Activated T-helper 9 cell treated with anti-CD3 and anti-CD28 coated beads, Interleukin-2, amount 50 U/mL, for 16 hours (primary cell): ENCODE measurements around the gene RANGRF.
A peak's percentile ranks its signal among the peaks of the same experiment; 100 is the strongest.
"Not testable (repeated sequence)": the region's sequence is repeated elsewhere in the genome, so short reads cannot be mapped to it uniquely, and the experiment has no call there.

Experiments used
- DNase-seq: peaks from one replicate; pipeline ENCODE4 v3.0.0-alpha.2; 2020; ENCODE audit warnings: low read depth

RANGRF gene

DNA sequence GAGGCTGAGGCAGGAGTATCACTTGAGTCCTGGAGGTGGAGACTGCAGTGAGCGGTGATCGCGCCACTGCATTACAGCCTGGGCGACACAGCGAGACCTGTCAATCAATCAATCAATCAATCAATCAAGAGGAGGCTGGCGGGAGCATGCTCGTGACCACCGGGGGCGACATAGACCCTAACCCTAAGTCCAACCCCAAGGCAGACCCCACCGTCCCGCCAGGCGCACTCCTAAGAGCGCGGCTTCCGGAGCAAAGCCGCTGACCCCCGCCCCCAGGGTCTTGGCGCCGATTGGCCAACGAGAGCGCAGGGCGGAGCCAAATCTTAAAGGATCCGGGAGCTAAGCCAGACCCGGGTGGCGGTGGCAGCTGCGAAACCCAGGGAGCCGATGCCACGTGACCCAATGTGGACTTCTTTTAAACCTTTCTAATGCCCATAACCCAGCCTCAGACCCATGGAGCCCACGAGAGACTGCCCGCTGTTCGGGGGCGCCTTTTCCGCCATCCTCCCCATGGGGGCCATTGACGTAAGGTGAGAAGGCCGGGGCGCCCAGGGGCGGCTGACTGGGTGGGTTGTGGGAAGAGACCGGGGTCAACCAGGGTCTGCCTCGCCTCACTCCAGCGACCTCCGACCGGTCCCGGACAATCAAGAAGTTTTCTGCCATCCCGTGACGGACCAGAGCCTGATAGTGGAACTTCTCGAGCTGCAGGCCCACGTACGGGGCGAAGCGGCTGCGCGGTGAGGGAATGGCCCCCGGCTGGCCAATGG is at the start of gene RANGRF:
RANGRF (plus strand) TSS at position 335 of the 767 bp plus-strand sequence; CDS start at position 454, 119 bp downstream.
- DNase-seq, result peak; percentile 76

DNA sequence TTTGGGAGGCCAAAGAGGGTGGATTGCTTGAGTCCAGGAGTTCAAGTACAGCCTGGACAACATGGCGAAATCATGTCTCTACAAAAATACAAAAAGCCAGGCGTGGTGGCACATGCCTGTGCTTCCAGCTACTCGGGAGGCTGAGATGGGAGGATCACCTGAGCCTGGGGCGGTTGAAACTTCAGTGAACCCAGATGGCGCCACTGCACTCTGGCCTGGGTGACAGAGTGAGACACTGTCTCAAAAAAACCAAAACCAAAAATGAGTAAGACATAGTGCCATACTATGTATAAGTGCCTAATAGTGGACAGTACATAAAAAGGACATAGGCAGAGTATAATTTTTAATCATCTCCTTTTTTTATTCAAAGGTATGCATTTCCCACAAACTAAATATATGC is 44.6 kb upstream of the RANGRF start:
- no peak for DNase-seq

GRCh38 chr17:8244768-8245167 is 43.7 kb upstream of the RANGRF start:
- DNase-seq, result no peak

DNA sequence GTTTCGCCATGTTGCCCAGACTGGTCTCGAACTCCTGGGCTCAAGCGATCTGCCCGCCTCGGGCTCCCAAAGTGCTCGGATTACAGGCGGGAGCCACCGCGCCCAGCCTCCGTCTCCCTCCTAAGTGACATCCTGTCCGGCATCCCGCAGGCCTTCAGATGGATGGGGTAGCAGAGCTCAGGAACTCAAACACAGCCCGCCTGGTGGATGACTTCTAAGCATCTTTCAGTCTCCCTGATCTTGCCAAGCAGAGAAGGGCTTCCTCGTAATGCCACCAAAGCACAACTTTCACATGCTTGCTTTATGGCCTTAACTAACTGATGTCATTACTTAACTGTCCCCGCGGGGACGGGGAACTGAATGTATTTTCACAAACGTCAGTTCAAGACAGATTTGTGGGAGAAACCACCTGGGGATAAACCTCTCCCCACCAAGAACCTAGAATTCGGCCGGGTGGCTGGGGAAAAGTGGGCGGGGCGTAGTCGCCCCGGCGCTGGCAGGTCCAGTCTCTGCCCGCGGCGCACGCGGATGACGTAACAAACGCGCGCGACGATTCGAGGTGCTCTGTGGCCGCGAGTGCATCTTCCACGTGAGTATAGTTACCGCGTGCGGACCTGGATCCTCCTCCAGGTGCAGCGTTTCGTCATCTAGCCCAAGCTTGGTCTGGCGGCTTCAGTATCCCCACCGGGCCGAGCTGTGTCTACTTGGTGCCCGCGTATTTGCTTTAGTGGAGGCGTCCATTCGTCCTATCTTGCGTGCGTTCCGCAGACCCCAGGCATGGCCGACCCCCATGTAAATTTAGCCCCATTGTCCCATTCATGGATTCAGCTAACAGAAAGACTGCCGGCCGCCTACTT is 39.5 kb upstream of the RANGRF start, which contains the start of gene PFAS:
PFAS (plus strand) TSS at position 539 of the 857 bp plus-strand sequence. CDS start 4,649 bp downstream, outside the sequence.
- DNase-seq, result peak; percentile 96

- DNase-seq, result no peak
Observed at GRCh38 chr17:8249621-8250500, 38.6 kb upstream of the RANGRF start.

DNA sequence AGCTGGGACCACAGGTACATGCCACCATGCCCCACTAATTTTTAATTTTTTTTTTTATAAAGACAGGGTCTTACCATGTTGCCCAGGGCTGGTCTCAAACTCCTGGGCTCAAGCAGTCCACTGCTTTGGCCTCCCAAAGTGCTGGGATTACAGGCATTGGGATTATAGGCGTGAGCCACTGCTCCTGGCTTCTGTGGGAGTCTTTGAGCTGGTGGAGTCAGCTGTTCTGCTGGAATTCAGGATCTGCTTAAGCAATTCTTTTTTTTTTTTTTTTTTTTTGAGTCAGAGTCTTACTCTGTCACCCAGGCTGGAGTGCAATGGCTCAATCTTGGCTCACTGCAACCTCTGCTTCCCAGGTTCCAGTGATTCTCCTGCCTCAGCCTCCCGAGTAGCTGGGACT is 37.1 kb upstream of the RANGRF start:
- DNase-seq, result not testable (repeated sequence)

- DNase-seq, result no peak
Observed at GRCh38 chr17:8253801-8254200, 34.7 kb upstream of the RANGRF start.

DNA sequence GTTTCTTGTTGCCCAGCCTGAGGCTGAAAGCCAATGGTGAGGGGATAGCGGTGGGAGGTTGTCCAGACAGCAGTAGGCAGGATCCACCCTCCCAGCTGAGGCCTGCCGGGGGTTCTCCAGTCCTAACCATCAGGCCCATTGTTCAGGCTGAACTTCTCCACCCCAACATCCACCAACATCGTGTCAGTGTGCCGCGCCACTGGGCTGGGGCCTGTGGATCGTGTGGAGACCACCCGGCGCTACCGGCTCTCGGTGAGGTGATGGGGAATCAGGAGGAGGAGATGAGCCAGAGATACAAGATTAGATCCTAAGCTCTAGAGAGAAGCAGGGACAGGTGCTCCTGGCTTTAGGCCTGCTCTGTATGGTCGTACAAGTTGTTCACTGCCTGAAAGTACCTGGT is 33.6 kb upstream of the RANGRF start:
- no peak for DNase-seq

GRCh38 chr17:8255499-8255898 is 33.0 kb upstream of the RANGRF start:
- DNase-seq, result no peak

- DNase-seq, result no peak
Observed at GRCh38 chr17:8256291-8256690, 32.2 kb upstream of the RANGRF start.

GRCh38 chr17:8256691-8257090 is 31.8 kb upstream of the RANGRF start:
- no peak for DNase-seq

DNA sequence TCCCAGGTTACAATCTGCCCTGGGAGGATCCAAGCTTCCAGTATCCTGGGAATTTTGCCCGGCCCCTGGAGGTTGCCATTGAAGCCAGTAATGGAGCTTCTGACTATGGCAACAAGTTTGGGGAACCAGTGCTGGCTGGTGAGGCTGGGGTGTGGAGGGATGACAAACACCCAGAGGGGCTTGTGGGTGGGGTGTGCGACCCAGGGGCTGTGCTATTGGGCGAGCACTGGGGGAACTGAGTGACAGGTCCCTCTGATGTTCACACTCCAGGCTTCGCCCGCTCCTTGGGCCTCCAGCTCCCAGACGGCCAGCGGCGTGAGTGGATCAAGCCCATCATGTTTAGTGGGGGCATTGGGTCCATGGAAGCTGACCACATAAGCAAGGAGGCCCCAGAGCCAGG is 30.7 kb upstream of the RANGRF start:
- DNase-seq, result no peak

DNA sequence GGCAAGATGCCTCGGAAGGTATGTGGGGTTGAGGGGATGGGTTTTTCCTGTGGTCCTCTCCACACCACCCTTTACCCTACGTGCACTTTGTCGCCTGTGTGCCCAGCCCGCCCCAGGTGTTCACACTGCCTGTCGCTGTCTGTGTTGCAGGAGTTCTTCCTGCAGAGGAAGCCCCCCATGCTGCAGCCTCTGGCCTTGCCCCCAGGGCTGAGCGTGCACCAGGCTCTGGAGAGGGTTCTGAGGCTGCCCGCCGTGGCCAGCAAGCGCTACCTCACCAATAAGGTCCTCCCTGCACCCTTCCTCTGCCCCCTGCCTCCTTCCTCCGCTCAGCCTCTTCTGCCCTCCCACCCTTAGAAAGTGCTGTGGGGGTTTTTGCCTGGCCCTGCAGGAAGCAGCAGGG is 24.1 kb upstream of the RANGRF start:
- DNase-seq, result no peak

GRCh38 chr17:8264836-8265542 is 23.5 kb upstream of the RANGRF start:
- no peak for DNase-seq

DNA sequence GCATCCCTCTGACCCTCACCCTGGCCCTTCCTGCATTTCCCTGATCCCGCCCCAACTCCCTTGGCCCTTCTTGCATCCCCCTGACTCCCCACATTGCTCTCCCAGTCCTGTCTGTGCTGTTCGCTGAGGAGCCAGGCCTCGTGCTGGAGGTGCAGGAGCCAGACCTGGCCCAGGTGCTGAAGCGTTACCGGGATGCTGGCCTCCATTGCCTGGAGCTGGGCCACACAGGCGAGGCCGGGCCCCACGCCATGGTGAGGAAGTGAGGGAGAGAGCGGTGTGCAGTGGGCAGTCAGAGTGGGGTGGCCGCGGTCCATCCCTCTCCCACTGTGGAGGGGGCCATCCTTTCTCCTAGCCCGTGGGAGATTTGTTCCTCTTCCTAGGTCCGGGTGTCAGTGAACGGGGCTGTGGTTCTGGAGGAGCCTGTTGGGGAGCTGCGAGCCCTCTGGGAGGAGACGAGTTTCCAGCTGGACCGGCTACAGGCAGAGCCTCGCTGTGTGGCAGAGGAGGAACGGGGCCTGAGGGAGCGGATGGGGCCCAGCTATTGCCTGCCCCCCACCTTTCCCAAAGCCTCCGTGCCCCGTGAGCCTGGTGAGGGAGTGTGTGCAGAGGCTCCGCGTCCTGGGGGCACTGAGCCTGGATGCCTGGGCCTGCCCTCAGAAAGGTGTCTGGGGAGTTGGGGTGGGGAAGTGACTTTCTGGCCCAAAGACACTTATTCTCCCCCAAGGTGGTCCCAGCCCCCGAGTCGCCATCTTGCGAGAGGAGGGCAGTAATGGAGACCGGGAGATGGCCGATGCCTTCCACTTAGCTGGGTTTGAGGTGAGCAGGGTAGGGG is 21.6 kb upstream of the RANGRF start:
- no peak for DNase-seq

DNA sequence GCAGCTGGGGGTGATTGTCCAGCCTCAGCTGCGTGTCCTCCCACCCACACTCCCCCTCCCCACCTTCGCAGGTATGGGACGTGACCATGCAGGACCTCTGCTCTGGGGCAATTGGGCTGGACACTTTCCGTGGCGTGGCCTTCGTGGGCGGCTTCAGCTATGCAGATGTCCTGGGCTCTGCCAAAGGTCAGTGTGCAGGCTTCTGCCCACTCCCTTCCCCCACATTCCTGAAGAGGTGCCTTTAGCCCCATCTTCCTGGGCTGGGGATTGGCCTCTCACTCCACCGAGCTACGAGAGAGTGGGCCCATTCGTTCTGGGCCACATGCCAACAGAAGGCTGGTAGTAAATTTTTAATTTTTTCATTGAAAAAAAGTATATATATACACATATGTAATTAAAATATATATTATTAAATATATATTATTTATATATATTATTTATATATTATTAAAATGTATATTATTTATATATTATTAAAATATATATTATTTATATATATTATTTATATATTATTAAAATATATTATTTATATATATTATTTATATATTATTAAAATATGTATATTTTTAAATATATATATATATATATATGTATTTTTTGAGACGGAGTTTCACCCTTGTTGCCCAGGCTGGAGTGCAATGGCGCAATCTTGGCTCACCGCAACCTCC is 20.9 kb upstream of the RANGRF start:
- DNase-seq, result no peak

GRCh38 chr17:8268550-8269298 is 19.7 kb upstream of the RANGRF start:
- DNase-seq, result no peak

DNA sequence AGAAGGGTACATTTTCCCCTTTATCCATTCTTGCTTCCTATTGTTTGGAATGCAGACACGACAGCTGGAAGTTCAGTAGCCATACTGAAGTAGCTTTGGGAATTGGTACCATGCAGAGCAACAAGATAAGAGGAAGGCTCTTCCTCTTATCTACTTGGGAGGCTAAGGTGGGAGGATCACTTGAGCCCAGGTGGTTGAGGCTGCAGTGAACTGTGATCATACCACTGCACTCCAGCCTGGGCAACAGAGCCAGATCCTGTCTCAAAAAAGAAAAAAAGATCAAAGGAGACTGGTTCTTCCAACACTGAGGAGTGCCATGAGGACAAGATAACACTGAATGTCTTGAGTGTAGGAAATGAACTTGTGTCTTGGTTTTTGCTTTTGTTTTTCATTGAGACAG is 16.0 kb upstream of the RANGRF start:
- DNase-seq, result no peak

DNA sequence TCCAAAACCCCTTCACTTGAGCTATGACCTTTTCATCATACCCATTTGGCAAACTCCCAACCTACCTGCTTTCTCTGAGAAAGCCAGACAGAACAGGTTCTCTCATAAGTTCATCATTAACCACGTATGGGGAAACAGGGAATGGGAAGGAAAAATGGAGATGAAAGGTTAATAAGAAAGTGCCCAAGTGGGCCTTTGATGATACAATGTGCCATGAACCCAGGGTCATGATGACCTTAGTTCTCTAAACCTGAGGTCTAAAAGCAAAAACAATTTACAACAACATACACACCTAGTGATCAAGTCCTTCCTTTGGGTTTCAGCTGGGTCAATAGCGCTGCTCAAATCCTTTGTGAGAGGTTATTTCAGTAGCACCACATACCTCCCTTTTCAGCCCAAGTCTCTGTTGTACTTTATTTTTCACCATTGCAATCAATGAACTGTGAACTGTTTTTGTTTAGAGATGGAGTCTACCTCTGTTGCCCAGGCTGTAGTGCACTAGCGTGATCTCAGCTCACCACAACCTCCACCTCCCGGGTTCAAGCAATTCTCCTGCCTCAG is 14.5 kb upstream of the RANGRF start:
- no peak for DNase-seq
